Mesodermal cell (in vitro differentiated cells): ENCODE measurements around the gene C4orf54.

Source experiments
- H3K27ac ChIP-seq: 2 replicates; pipeline ENCODE4 v1.7.0; 2013; ENCODE audit warnings: mild to moderate bottlenecking, low read depth, low read length, moderate library complexity; ENCODE audit not compliant: severe bottlenecking
- H3K36me3 ChIP-seq: 2 replicates; pipeline ENCODE4 v1.7.1; 2013; ENCODE audit warnings: mild to moderate bottlenecking, low read length, moderate library complexity; ENCODE audit not compliant: control insufficient read depth, insufficient read depth
- H3K4me1 ChIP-seq: one replicate; pipeline ENCODE4 v1.7.1; 2013; ENCODE audit warnings: mild to moderate bottlenecking, low read length; ENCODE audit not compliant: insufficient read depth, control insufficient read depth, poor library complexity, severe bottlenecking
- H3K4me3 ChIP-seq: 2 replicates; pipeline ENCODE4 v1.7.0; 2013; ENCODE audit warnings: low read length, control low read depth, mild to moderate bottlenecking; ENCODE audit not compliant: insufficient read depth, poor library complexity, severe bottlenecking; ENCODE audit errors: extremely low read depth
- H3K9me3 ChIP-seq: 2 replicates; pipeline ENCODE4 v1.7.1; 2013; ENCODE audit warnings: mild to moderate bottlenecking, low read length, moderate library complexity; ENCODE audit not compliant: control insufficient read depth
- WGBS, 2 experiments: methylation state at CpG; one replicate each; pipeline ENCODE4 v1.1.5; 2013; ENCODE audit warnings: missing lambda C conversion rate in 2 of 2; ENCODE audit not compliant: insufficient coverage in 2 of 2; 5-methylcytosine and 5-hydroxymethylcytosine counted together

The C4orf54 gene

DNA sequence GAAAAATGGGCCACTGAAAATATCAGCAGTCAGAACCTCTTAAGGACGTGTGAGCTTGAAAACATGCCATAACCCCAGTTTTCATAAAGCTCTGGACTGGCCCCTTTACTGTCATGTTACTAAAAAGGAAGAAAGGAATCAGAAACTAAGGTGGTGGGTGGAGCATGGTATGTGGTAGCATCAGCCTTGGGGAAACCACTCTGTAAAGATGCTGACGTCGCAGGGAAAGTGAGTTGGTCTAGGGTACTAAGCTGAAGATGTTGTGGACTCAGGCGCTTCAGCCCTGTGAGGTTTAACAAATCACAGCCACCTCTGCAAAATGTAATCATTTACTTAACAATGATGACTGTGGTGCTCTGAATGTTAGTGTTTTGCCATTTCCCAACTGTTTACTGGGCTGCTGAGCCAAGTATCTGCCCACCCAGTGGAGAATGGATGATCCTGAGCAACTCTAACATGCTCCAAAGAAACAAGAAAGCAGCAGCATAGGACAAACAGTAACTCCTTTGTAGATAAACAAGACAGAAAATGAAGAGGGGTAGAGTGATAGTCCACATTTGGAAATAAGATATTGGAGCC lies 33.4 kb downstream of the C4orf54 start:
- no peak overlapping the region for H3K27ac ChIP-seq
- H3K4me3 ChIP-seq = no peak overlapping the region
- no peaks in the 10 kb centered on the region for H3K9me3 ChIP-seq
- H3K4me1 ChIP-seq = no peaks in the 10 kb centered on the region
- no peaks in the 10 kb centered on the region for H3K36me3 ChIP-seq
- 72 to 89% methylated on average over 2 of the region's 4 CpGs for WGBS, 2 experiments

DNA sequence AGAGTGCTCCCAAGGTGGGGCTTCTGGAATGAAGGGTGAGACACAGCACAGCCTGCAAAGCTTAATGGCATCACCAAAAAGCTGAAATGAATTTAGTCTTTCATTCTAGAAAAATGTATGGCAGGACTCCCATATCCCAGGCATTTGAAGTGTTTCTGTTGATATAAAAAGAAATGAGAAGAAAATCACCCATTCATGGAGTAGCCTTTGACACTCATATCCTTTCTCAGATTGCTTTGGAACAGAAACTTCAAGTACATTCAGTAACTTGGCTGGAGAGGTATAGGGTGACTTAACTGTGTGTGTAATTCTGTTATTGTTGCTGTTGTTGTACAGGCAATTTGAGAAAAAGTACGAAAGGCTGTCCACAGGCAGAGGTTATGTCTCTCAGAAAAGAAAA lies 35.3 kb downstream of the C4orf54 start:
- Histone ChIP-seq H3K9me3 (no peaks in the 10 kb centered on the region), H3K4me1 (no peaks in the 10 kb centered on the region), H3K4me3 (no peak overlapping the region), H3K36me3 (no peaks in the 10 kb centered on the region), H3K27ac (no peak overlapping the region)
- WGBS, 2 experiments = 100% methylated on average over 1 of the region's 1 CpG

GRCh38 chr4:99617374-99617773 lies 40.3 kb downstream of the C4orf54 start:
- no CpG with 5 or more reads among the region's 1 CpG for WGBS, 2 experiments
- no peaks in the 10 kb centered on the region for H3K36me3 ChIP-seq

GRCh38 chr4:99615170-99615820 lies 42.3 kb downstream of the C4orf54 start:
- Histone ChIP-seq H3K27ac (no peak overlapping the region), H3K36me3 (no peaks in the 10 kb centered on the region), H3K4me3 (no peak overlapping the region), H3K4me1 (no peaks in the 10 kb centered on the region), H3K9me3 (no peaks in the 10 kb centered on the region)
- WGBS, 2 experiments = no CpG with 5 or more reads among the region's 1 CpG

More at GRCh38 chr4:99617374-99617773, 40.3 kb downstream of the C4orf54 start:
- Histone ChIP-seq H3K4me1 (no peaks in the 10 kb centered on the region), H3K4me3 (no peak overlapping the region), H3K9me3 (no peaks in the 10 kb centered on the region), H3K27ac (no peak overlapping the region)

GRCh38 chr4:99614491-99614890 lies 43.1 kb downstream of the C4orf54 start:
- H3K36me3 ChIP-seq = no peaks in the 10 kb centered on the region
- H3K4me3 ChIP-seq = no peak overlapping the region
- WGBS, 2 experiments = 82 to 86% methylated on average over 1 of the region's 1 CpG
- H3K9me3 ChIP-seq = no peaks in the 10 kb centered on the region
- no peaks in the 10 kb centered on the region for H3K4me1 ChIP-seq
- no peak overlapping the region for H3K27ac ChIP-seq

- WGBS, 2 experiments = 72 to 100% methylated on average over 1 to 4 of the region's 5 CpGs
- no peaks in the 10 kb centered on the region for H3K9me3 ChIP-seq
- no peak overlapping the region for H3K27ac ChIP-seq
- H3K4me3 ChIP-seq = no peak overlapping the region
- no peaks in the 10 kb centered on the region for H3K36me3 ChIP-seq
- no peaks in the 10 kb centered on the region for H3K4me1 ChIP-seq
Measured at GRCh38 chr4:99612704-99613103, 44.9 kb downstream of the C4orf54 start.

- H3K4me1 ChIP-seq = no peaks in the 10 kb centered on the region
- no peaks in the 10 kb centered on the region for H3K9me3 ChIP-seq
- no CpG with 5 or more reads among the region's 3 CpGs for WGBS, 2 experiments
- no peak overlapping the region for H3K27ac ChIP-seq
- no peaks in the 10 kb centered on the region for H3K36me3 ChIP-seq
- H3K4me3 ChIP-seq = no peak overlapping the region
Measured at GRCh38 chr4:99612281-99612680, 45.3 kb downstream of the C4orf54 start.

DNA sequence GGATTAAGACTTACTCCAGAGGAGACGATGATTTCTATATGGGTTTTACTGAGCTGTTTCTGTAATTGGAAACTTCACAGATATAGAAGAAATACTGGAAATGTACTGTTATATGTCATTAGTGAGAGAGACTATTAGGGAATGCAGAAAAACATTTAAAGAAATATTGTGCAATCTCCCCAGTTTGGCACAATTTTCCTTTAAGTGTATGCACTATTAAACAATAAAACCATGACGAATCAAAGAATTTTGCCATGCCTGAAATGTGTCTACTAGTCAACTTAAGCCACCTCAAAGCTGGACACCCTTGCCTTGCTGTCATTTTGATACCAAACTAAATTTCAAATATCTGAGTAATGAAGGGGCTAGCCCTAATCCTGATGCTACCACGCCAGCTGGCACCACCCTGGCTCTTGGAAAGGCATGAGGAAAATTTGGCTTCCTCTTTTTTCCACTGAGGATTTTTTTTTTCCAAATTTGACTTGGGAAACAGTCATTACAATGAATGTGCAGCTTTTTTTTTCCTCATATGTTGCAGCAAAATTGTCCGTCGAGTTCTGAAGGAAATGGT lies 46.9 kb downstream of the C4orf54 start:
- no peaks in the 10 kb centered on the region for H3K4me1 ChIP-seq
- H3K9me3 ChIP-seq = no peaks in the 10 kb centered on the region
- 86 to 94% methylated on average over 3 to 5 of the region's 5 CpGs for WGBS, 2 experiments
- no peak overlapping the region for H3K27ac ChIP-seq
- no peaks in the 10 kb centered on the region for H3K36me3 ChIP-seq
- no peak overlapping the region for H3K4me3 ChIP-seq

DNA sequence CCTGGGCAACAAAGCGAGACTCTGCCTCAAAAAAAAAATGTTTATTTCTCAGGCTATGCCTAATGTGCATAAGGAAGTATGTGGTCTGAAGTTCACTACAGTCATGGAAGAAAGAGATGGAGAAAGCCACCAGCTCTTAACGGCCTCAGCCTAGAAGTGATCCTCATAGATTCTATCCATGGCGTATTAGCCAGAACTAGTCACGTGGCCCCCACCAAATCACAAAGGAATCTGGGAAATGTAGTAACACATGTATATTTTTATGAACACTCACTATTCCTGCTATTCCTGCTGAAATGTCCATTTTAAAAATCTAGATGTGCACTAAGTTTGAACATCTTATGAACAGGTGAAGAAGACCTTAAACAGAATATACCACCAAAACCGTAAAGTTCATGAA lies 49.2 kb downstream of the C4orf54 start:
- H3K36me3 ChIP-seq = no peaks in the 10 kb centered on the region
- no peaks in the 10 kb centered on the region for H3K9me3 ChIP-seq
- H3K4me3 ChIP-seq = no peak overlapping the region
- no peaks in the 10 kb centered on the region for H3K4me1 ChIP-seq
- H3K27ac ChIP-seq = no peak overlapping the region
- WGBS, 2 experiments = 75 to 95% methylated on average over 1 to 3 of the region's 5 CpGs
